NCI-H1092 (cell line): ENCODE data around the gene TTC28.

Source experiments
- DNase-seq: peaks from one replicate; lab custom pipeline; 2025; lab: John Stamatoyannopoulos, UW

The TTC28 gene

DNA sequence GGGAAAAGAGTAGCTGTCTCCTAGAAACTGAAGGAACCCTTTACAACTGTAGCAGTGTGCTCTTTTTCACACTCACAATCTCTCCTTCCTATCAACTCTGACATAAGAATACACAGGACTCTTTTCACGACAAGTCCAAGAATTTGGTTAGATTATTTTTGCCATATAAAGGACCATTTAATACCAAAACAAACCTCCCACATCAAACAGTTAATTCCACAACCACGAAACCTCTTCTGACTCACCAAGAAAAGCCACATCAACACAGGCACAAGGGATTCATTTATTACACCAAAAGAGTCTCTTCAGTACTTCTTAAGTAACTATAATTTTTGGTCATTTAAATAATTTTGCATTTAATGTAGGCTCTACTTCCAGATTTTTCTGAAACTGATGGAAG, 538.0 kb downstream of the TTC28 start:
- DNase-seq, result no peak

DNA sequence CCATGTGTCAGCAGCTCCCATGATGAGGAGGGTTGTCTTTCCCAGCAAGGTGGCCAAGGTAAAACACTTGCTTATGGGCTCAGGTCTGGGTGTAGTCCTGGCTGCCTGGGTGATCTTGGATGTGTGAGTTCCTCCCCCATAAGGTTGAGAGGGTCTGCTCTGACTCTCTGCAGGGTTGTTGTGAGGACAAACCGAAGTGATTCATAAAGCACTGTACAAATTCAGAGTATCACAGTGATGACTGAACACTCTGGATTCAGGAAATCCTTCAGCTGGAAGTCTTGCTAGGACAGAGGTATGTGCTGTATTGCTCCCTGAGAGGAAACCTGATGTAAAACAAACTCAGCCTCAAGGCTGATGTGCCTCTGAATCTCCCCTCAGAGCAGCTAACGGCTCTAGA, 539.7 kb downstream of the TTC28 start:
- DNase-seq, result no peak

DNA sequence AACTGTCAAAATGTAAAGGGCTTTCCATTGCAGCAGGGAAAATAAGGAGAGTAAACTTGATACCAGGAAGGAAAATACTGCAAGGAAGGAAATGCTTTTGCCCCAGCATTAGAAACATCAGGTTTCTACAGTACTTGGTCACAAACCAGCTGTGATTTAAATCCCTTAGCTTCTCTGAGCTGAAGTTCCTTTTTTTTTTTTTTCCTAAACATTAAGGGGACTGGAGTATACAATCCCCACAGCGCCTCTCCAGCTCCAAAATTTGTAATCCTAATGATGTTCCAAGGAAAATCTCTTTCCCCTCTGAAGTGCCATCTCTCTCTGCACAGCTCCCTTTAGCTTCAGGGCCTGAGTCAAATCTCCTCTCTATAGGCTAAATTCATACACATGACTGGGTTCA, 540.1 kb downstream of the TTC28 start:
- DNase-seq, result no peak

DNA sequence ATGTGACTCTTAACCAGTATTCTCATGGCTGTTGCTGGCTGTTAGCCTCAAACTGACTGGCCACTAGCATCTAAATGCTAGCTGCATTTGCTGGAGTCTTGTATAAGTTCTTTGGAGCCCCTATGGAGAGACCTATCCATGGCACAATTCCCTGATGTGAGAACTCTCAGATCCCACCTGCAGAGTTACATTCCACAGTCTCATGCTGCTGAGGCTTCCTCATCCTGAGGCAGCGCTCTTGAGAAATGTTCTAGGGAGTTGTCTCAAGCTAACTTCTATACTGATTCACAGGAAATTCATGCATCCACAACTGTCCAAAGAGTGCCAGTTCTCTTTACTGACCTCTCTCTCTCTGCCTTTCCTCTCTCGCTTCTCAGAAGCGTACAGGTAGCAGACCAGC, 542.6 kb downstream of the TTC28 start:
- DNase-seq, result no peak

DNA sequence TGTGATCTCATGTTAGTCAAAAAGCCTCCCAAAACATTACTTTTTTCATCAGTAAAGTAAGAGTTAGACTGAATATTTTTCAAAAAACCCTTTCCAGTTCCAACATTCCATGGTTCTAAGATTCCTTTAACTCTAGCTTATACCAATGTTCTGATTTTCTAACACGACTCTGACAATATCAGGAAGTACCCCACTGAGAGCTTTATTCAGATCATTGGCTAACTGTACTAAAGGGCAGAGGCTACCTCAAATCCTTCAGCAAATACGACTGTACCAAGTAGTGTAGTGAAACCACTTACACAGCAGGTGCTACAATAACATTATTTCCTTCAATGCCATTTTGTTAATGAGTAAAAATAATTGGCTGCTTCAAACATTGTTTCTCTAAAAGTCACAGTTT, 547.2 kb downstream of the TTC28 start:
- no peak for DNase-seq

DNA sequence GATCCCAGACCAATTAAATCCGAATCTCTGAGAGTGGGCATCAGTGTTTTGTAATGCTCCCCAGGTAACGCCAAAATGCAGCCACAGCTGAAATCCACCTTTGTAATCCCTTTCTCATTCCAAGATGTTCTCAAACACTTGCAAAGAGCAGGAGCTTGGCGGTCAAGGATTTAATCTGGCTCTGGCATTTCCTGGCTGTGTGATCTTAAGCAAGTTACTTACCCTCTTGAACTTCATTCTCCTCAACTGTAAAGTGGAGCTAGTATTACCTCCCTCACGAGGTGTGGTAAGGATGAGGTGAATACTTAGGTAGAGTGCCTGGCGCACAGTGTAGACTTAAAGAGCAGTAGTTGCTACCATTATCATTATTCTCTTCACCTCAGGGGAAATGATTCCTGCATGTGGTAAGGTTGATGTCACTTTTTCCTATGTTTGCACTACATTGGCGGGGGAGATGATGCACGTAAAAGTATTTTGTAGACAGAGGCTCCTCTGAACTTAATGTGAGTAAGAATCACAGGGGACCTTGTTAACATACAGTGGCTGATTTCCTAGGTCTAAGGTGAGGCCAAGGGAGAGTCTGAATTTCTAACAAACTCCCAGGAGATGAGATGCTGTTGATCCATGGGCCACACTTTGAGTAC, 550.2 kb downstream of the TTC28 start:
- no peak for DNase-seq

DNA sequence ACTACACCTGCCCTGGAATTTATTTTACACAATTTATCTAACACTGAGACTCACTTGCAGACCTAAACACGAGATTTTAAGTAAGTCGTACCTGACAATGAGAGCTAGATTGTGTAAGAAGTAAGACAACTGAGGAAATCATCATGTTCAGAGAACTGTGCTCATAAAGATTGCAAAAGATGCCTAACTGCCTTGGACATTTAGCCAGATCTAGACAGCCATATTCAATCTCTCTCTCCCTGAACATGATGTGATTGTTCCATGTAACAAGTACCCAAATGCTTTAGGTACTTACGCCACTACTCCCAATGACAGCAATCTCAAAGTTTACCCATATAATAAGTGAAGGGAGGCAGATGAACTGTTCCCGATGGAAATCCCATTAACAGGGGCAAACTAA, 550.8 kb downstream of the TTC28 start:
- DNase-seq, result no peak

DNA sequence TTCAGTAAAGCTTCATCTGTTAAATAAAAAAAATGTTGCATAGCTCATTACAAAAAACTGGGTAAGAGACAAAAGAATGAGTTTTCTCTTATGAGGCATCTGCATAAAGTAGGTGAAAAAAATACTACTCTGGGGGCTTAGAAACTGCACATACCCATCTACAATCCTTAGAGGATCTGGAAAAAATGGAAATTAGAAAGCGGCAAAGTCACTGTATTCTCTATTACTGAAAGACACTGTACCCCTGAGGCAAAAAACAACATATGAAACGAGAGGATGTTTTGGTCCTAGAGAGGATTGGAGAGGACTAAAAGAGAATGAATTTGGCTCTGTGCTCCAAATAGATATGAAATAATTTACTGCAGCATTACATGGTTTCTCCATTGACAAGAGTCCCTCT, 553.8 kb downstream of the TTC28 start:
- no peak for DNase-seq

DNA sequence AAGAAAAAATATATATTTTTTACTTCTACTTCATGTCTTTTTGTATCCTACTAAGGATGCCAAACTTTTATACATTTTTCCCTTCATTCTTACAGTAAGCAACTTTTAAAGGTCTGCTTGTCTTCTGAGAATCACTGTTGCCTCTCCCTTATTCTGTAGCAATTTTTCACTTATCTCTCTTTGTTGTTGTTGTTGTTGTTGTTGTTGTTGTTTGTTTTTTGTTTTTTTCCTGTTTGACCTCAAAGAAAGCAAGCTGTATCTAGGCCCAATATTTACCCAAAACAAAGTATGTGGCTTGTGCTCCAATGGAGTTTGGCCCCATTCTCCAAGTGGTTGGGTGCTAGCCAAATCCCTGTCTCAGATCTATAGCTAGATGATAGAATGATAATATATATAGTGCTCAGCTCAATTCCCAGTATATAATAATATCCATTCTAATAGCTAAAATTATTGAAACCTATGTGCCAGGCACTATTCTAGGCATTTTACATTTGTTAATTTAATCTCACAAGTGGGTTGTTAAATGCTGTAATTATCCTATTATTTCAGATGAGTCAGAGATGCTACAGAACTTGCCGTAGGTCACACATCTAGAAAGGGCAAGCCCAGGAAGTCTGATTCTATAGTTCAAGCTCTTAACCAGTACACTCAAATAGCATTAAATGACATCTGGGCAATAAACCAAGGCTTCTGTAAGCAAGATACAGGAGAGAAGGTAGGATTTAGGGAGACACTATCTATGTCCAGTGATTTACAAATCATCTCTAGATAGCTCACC, 555.5 kb downstream of the TTC28 start:
- DNase-seq, result no peak

DNA sequence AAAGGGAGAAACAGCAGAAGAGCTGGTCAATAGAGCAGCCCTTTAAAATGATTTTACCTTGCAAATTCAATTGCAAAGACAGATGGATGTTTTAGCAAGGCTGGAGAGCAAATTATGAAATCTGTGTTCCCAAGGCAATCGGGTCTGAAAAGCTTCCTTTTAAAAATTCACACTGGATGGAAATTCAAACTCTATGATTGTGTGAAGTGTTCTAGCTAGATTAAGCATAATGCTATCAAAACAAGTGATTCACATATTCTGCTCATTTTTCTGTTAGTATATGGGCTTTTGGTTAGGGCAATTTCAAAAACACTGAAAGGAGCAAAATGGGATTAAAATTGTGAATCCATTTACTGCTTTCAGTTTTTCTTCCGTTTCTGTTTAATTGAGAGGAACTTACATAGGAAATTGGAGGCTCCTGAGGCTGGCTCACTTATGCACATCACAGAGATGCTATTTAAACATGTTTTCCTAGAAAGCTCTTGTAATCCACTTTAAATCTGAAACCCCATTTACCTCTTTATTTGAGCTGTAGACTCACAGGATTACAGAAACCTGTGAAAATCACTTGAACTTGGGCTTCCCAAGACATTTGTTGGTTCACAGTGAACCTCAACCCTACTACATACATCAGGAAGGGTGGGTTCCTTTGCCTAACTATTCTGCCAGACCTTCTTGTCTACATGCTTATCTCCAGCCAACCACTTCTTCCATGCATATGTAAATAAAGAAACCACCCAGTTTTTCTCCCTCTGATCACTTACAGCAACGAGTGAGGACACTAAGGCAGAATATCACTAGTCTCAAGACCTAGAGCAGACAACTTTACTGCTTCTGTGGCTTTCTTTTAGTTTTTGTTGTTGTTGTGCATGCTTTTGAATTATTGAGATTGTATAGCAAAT, 558.7 kb downstream of the TTC28 start:
- no peak for DNase-seq

DNA sequence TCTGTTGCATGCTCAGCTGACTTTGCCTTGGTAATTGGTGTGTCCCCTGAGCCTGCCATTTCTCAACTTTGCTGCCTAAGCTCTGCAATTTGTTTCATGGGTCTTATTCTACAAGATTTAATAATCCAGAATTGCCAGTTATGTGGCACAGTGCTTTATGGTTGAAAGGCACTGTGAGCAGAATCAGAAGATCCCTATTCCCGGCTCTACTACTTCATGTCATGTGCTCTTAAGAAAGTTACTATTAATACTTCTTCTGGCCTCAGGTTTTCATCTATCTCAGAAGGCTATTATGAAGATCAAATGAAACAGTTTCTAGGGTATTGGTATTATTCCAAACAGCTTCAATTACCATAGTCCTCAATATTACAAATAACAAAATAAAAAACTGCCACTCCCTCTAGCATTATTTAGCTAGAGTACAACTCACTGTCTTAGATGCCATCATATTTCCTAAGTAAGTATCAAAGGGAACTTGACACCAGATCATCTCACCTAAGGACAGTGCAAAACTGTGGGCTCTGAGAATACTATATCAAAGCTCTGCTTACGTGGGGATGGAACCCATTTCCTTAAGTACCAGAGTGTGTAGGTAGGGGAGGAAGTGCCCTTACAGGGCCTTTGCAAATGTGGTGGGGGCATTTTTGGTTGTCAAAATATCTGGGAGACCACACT, 560.5 kb downstream of the TTC28 start:
- no peak for DNase-seq

DNA sequence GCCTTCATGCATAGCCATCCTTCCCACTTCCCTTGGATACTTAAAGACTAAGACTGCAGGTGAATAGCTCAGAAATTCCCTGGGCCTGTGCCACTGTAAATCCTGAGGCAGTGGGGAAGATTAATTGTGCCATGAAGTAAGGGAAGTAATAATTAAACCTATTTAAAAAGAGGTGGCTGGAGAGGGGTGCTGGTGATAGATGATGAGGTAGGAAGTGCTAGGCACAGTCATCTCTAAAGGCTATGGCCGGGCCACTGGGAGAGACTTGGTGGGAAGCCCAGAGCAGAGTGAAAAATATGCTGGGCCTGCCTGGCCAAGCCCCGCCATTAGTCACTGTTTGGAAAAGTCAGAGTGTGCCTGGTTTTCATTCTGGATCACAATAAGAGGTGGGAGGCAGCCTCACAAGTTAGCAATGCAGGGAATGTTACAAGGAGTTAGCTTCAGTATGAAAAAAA, 563.4 kb downstream of the TTC28 start:
- no peak for DNase-seq

DNA sequence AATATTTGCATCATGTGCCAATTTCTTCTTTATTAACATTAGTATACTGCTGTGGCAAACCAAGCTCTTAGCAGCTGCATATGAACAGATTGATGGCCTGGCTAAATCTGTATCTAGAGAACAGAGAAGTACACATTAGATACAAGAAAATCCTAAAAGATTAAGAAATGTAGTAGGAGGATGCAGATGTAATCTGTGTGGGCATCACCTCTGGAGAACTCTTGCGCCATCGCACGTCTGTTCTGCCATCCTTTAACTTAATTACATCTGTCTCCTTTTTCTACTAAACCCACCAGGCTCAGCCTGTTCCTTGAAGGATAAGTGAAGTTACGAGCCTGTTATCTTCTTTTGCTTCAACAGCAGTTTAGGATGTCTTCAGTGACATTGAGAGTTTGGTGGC, 564.2 kb downstream of the TTC28 start:
- no peak for DNase-seq

DNA sequence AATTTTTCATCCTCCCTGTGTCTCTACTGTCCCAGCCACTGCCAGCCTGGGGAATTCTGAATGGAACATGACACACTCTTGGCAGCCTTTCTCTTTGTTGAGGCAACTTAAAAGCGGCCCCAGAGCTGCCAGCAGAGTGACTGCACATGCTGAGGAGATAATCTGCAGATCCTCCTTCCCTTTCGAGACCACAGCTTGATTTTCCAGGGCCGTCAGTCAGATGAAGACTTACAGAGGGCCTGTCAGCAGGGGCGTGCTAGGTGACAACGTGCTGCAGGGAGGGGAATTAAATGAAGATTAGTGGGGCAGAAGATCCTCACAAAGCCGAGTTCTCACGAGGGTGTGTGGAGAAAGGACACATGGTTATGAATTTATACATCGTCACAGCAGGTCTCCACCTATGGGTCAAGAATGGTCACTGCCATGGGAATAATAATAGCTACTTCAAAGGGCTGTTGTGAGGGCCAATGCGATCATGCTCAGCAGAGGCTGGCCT, 567.0 kb downstream of the TTC28 start:
- DNase-seq, result no peak

DNA sequence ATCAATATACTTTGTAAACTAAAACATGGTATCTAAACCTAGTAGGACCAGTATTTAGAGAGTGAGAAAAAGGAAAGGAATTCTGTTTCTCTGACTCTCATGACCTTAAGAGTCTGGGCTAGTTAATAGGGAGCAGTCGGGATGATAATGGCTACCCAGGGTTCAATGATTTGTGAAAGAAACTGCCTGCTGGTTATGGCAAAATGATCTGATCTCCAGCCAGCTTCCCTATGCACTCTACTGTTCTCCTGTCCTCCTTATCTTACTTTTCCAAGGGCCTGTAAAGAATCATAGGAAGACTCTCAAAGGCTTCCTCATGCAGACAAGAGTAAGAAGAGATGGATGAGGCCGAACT, 567.5 kb downstream of the TTC28 start:
- DNase-seq, result no peak

DNA sequence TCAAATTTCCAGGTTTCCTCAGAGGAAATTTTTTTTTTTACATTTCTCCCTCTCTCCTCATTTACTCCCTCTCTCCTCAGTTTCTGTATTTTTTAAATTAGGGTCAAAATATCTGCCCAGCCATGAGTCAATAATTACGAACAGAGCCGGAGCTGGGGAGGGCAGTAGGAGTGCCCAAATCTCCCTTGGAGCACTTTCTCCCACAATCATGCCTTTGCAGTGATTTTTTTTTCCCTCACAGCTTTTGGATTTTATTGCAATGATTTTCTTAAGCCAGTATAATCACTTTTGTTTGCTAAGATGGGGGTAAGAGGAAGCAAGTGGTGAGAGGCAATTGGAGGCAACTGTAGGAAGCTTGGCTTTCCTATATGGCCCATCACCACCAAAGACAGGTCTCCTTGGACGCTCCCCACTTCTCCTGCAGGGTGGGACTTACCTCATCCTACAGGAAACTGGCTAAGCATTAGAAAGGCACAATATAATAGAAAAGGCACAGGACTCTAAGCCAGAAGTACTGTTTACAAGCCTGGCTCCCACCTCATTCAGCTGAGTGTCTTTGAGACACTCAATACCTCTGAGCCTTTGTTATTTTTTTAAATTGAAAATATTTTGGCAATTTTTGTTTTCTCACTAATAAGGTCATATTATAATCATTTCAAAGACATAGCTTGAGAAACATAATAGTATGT, 568.0 kb downstream of the TTC28 start:
- DNase-seq, result no peak

DNA sequence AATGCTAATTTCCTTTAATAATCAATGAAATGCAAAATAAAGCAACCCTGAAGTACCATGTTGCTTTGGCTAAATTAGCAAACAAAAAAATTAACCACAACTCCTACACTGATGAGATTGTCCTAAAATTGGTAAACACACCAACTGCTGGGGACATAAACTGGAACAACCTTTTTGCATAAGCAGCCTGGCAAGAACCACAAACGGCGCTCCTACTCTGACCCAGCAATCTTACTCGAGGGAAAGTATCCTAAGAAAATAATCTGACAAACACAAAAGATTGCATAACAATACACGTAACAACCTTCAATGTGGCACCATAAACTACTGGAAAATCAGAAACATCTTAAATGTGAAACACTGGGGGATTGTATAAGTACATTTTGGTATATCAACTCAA, 570.8 kb downstream of the TTC28 start:
- DNase-seq, result no peak

DNA sequence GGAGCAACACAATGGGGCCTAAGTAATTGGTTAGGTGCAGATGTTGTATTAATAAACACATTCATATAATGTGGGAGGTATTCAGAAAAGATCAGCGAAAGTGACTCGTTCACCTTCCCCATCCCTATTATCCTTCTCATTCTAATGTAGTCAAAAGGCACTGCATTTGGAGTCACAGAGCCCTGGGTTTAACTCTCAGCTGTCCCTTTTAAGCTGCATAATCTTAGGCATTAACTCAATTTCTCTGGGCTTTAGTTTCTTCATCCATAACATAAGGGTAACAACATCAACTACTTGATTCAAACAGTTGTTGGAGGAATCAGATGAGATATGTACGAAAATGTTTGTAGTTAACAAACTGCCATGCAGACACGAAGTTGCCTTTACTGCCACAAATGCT, 573.0 kb downstream of the TTC28 start:
- no peak for DNase-seq

DNA sequence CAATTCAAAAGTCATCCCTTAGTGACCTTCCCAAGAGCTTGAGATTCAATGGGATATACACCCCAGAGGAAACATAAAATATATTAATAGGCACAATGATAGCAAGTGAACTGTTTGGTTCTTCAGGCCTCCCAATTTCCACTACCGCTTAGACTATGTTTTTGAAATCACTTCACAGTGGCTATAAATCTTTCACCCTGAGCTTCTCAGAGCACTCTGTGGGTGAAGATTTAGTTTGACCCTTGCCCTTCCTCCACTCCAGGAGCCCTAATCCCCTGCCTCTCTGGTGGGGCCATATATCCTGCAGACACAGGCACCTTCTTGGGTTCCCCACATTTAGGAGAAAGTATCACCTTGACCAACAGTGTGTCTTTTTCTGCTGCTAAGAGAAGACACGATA, 573.7 kb downstream of the TTC28 start:
- DNase-seq, result no peak

DNA sequence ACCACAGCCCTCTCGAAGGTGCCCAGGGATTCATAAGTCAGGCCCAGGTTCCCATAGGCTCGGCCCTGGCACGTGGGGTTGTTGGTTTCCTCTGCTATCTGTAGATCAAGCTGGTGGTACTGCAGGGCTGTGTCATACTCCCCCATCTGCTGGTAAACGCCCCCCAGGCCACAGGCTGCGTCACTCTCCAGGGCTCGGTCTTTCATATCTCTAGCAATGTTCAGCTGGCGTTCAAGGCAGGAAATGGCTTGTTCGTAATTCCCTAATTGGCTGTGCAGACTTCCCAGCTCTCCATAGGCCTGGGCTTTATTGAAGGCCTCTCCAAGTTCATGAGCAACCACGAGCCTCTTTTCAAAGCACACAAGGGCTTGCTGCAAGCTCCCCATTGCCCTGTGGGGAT, 574.2 kb downstream of the TTC28 start:
- DNase-seq, result no peak

DNA sequence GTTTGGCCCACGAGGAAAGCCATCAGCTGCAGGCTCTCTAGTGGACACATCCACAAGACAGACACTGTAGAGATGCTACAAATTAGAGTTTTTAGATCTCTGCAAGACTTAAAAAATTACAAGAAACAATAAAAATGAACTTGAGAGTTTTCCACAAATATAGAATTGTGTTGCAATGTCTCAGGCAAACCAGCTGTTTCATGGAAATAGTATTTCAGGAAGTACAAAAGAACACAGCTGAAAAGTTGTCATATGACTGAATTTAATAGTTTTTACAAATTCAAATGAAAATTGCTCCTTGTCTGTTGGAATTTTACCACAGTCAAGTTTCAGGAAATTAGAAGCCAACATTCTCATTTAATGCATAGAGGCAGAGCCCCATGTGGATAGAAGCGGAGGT, 576.0 kb downstream of the TTC28 start:
- DNase-seq, result no peak
